Psoas muscle (tissue), 8 donors: Measurements from ENCODE around the gene L3HYPDH. TPM values are rescaled to one million over a fixed set of nuclear protein-coding genes. Genes with fewer than 3 reads are reported as not detected.

Experiments used
- ATAC-seq, 4 donors: fragments of 200-7000 bp; cut with Tn5 transposase; one replicate each; pipeline ENCODE4 v1.9.1; 2020; ENCODE audit warnings: moderate library complexity in 3 of 4, mild to moderate bottlenecking in 2 of 4
- DNase-seq, 2 donors: peaks; one replicate each; pipeline ENCODE4 v3.0.0-alpha.2; 2020
- H3K27ac ChIP-seq: fragments of 200-600 bp; one replicate; pipeline ENCODE4 v1.8.0; 2022
- H3K27me3 ChIP-seq, 3 donors: fragments of 200-600 bp in 1 of 3; one replicate each; pipeline versions ENCODE4 v1.6.1 to v1.8.0; 2013 to 2022; ENCODE audit warnings: low read length in 2 of 3, mild to moderate bottlenecking in 2 of 3, moderate library complexity in 1 of 3; ENCODE audit not compliant: insufficient read depth in 3 of 3
- H3K36me3 ChIP-seq, 2 donors: fragments of 200-600 bp in 1 of 2; one replicate each; pipeline versions ENCODE4 v1.6.1 to v1.8.0; 2013 to 2022; ENCODE audit warnings: low read depth in 1 of 2, mild to moderate bottlenecking in 1 of 2, moderate library complexity in 1 of 2; ENCODE audit not compliant: insufficient read depth in 1 of 2
- H3K4me1 ChIP-seq: fragments of 200-600 bp; one replicate; pipeline ENCODE4 v1.8.0; 2022
- H3K4me3 ChIP-seq: fragments of 200-600 bp; one replicate; pipeline ENCODE4 v1.8.0; 2022; ENCODE audit warnings: mild to moderate bottlenecking
- H3K9me3 ChIP-seq: fragments of 200-600 bp; one replicate; pipeline ENCODE4 v1.8.0; 2022
- CTCF ChIP-seq: fragments of 200-600 bp; IDR thresholded peaks from one replicate; pipeline ENCODE4 v1.8.0; 2022; ENCODE audit warnings: antibody characterized with exemption
- WGBS, 3 donors: extraction: QIAGEN DNeasy Blood & Tissue Kit; methylation state at CpG; one replicate each; pipeline versions ENCODE4 v1.1.6 to v1.1.7; 2013; 5-methylcytosine and 5-hydroxymethylcytosine counted together
- intact Hi-C, 2 donors: fragments of 100-400 bp; cut with DNase I; formaldehyde crosslinking; loops; one replicate each; pipeline versions ENCODE4 v1.11.0 to v1.14.2; 2022
- polyA plus RNA-seq, 3 donors: library from polyadenylated mRNA; stranded (reverse); fragments of 200-250 nt; gene quantifications; one replicate each; pipeline ENCODE4 v1.2.3, GENCODE V29; 2013
- total RNA-seq, 4 donors: library from RNA; stranded (reverse); fragmentation: NEBNext Ultra II Directional in 2 of 4; extraction: Animal tissue kit (Norgen Biotek cat#: 25700) in 2 of 4; gene quantifications; one replicate each; pipeline versions ENCODE4 v1.2.1 to v1.2.4, GENCODE V29; 2021 to 2023
- donor health status: healthy with polysubstance abuse.
- donor health status: DM: no; HTN: no; CAD: no; lungs with moderate emphysema.
- donor health status: Bipolar disorder and iron deficiency.
- donor health status: healthy.
- donor health status: DM: yes; HTN: yes; CAD: no.
- donor health status: DM: no; HTN: no; CAD: no.
- donor health status: DM: no; HTN: no; CAD: no.
- donor health status: DM: yes; HTN: yes; CAD: no.

The L3HYPDH gene
- total and polyA plus RNA-seq, 7 donors: 5.7 to 23.7 (median 12.3) TPM

DNA sequence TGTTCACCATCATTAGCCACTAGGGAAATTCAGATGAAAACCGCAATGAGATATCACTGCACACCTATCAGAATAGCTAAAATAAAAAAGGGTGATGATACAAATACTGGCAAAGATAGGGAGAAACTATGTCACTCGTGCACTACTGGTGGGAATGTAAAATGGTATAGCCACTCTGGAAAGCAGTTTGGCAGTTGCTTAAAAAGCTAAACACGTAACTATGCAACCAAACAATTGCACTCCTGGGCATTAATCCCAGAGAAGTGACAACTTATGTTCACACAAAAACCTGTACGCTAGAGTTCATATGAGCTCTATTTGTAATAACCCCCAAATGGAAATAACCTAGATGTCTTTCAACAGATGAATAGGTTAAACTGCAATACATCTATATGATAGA lies 54.4 kb downstream of the L3HYPDH start:
- Histone ChIP-seq H3K9me3 (no peaks in the 10 kb centered on the region), H3K27me3 (no peaks in the 10 kb centered on the region), H3K36me3 (no peaks in the 10 kb centered on the region), H3K27ac (no peak overlapping the region), H3K4me3 (no peak overlapping the region), H3K4me1 (peaks cover 8% of the 10 kb centered on the region)
- DNase-seq (no peak), ATAC-seq (no peak)
- intact Hi-C loops: loop anchor here in 1 of 2 donors (10.0 kb wide), 1 partner anchor 405 kb away; no protein-coding TSS in a partner anchor
- 85 to 88% (median 88%) methylated on average over 4 of the region's 4 CpGs for WGBS, 3 donors
- TF ChIP-seq CTCF: no peak

DNA sequence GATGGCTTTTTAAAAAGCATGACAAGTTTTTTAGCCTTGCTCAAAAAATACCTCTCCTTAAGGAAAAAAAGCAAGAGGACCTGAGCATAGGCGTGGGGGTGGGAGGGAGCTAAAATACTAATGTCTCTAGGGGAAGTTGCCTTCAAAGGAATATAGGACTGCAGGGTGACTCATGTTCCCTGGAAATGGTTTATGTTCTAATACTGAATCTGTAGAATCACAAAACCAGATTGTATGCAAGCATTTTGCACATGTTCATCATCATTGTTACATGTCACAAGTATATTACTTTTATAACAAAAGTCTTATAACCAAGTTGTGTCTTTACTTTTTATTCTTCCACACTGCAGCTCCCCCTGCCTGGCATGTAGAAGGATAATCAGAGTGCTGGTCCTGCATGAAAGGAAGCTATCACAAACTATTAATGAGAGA lies 55.6 kb downstream of the L3HYPDH start:
- ATAC-seq (peak in 1 of 4 donors; percentile 15), DNase-seq (no peak)
- no peak overlapping the region for H3K4me3 ChIP-seq
- H3K9me3 ChIP-seq: no peaks in the 10 kb centered on the region
- peak; percentile 21 for TF ChIP-seq CTCF
- H3K36me3 ChIP-seq: no peaks in the 10 kb centered on the region
- H3K27ac ChIP-seq: peak overlapping the region; percentile 47
- intact Hi-C loops: no loop called here
- WGBS, 3 donors: 56 to 76% (median 73%) methylated on average over 1 of the region's 1 CpG
- no peaks in the 10 kb centered on the region for H3K27me3 ChIP-seq
- H3K4me1 ChIP-seq: peaks cover 8% of the 10 kb centered on the region

- peaks cover 8% of the 10 kb centered on the region for H3K4me1 ChIP-seq
- peak; percentile 46 to 91 (median 82) for ATAC-seq
- intact Hi-C loops: no loop called here
Observed at GRCh38 chr14:59427653-59428580, 56.3 kb downstream of the L3HYPDH start.

DNA sequence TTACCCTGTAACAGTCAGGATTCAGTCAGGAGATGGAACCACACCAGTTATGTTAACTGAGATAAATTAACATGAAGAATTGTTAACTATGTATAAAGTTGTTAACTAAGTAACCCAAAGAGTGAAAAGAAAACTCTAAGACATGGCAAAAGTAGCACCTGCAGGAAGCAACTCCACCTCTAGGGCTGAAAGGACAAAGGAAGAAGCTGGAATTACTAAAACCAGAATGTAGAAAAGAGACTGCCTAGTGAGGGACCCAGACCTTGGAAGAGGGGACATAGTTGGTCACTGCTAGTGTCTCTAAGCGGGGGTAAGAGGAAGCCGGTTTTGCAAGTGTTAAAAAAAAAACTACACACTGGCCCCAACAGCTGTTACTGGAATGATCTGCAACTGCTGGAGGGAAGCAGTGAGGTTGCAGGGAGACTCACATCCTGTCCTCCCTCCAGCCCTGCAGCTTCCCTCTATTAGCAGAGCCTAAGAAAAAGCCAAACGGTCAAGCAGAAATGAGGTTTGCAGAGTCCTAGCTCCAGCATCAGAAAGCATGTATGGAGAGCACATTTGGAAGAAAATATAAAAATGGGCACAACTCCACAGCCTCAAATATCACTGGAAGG lies 58.8 kb downstream of the L3HYPDH start:
- TF ChIP-seq CTCF: no peak
- Histone ChIP-seq H3K9me3 (no peaks in the 10 kb centered on the region), H3K4me3 (no peak overlapping the region), H3K27me3 (no peaks in the 10 kb centered on the region), H3K27ac (peak overlapping the region; percentile 3), H3K36me3 (peaks cover 0 to 4% of the 10 kb centered on the region in 2 donors), H3K4me1 (peaks cover 8% of the 10 kb centered on the region)
- intact Hi-C loops: no loop called here
- ATAC-seq (peak in 3 of 4 donors; percentile 32 to 63 (median 42)), DNase-seq (no peak)
- WGBS, 3 donors: 32 to 37% (median 36%) methylated on average over 3 of the region's 3 CpGs

More at GRCh38 chr14:59427653-59428580, 56.3 kb downstream of the L3HYPDH start:
- 52 to 65% (median 57%) methylated on average over 13 of the region's 13 CpGs for WGBS, 3 donors
- H3K9me3 ChIP-seq: no peaks in the 10 kb centered on the region
- no peaks in the 10 kb centered on the region for H3K27me3 ChIP-seq
- no peak for TF ChIP-seq CTCF
- H3K27ac ChIP-seq: peak overlapping the region; percentile 47
- peak; percentile 58 to 69 for DNase-seq
- no peak overlapping the region for H3K4me3 ChIP-seq
- H3K36me3 ChIP-seq: no peaks in the 10 kb centered on the region
